ENCODE measurements around the gene POLR1A.
"Not testable (repeated sequence)": the region's sequence is repeated elsewhere in the genome, so short reads cannot be mapped to it uniquely, and the experiment has no call there.

The POLR1A gene

GRCh38 chr2:85998071-85998991 lies 107.4 kb downstream of the POLR1A start:
- DNase-seq (ENCODE audit: low read depth in 2 of 2), result peak; percentile 90 to 91

GRCh38 chr2:85997017-85997970 lies 108.4 kb downstream of the POLR1A start:
- peak in 1 of 2 experiments; percentile 48 for DNase-seq (ENCODE audit: low read depth in 2 of 2)

GRCh38 chr2:85996591-85996990 lies 109.1 kb downstream of the POLR1A start:
- DNase-seq (ENCODE audit: low read depth in 2 of 2), result no peak

- DNase-seq (ENCODE audit: low read depth in 2 of 2), result no peak
Measured at GRCh38 chr2:85995648-85996529, 109.8 kb downstream of the POLR1A start.

- DNase-seq (ENCODE audit: low read depth in 2 of 2), result no peak
Measured at GRCh38 chr2:85994897-85995647, 110.6 kb downstream of the POLR1A start.

- DNase-seq (ENCODE audit: low read depth in 2 of 2), result no peak
Measured at GRCh38 chr2:85994421-85994777, 111.3 kb downstream of the POLR1A start.

- DNase-seq (ENCODE audit: low read depth in 2 of 2), result no peak
Measured at GRCh38 chr2:85992611-85993010, 113.1 kb downstream of the POLR1A start.

- DNase-seq (ENCODE audit: low read depth in 2 of 2), result not testable (repeated sequence)
Measured at GRCh38 chr2:85992053-85992452, 113.6 kb downstream of the POLR1A start.

- DNase-seq (ENCODE audit: low read depth in 2 of 2), result no peak
Measured at GRCh38 chr2:85990084-85990483, 115.6 kb downstream of the POLR1A start.

GRCh38 chr2:85989288-85989865 lies 116.3 kb downstream of the POLR1A start:
- no peak for DNase-seq (ENCODE audit: low read depth in 2 of 2)

- no peak for DNase-seq (ENCODE audit: low read depth in 2 of 2)
Measured at GRCh38 chr2:85988914-85989270, 116.8 kb downstream of the POLR1A start.

- peak; percentile 55 to 58 for DNase-seq (ENCODE audit: low read depth in 2 of 2)
Measured at GRCh38 chr2:85988175-85988913, 117.3 kb downstream of the POLR1A start.

- no peak for DNase-seq (ENCODE audit: low read depth in 2 of 2)
Measured at GRCh38 chr2:85987266-85988174, 118.2 kb downstream of the POLR1A start.

- no peak for DNase-seq (ENCODE audit: low read depth in 2 of 2)
Measured at GRCh38 chr2:85986121-85986520, 119.6 kb downstream of the POLR1A start.

- no peak for DNase-seq (ENCODE audit: low read depth in 2 of 2)
Measured at GRCh38 chr2:85984788-85985187, 120.9 kb downstream of the POLR1A start.

GRCh38 chr2:85983766-85984165 lies 121.9 kb downstream of the POLR1A start:
- no peak for DNase-seq (ENCODE audit: low read depth in 2 of 2)

- DNase-seq (ENCODE audit: low read depth in 2 of 2), result no peak
Measured at GRCh38 chr2:85981579-85982247, 124.0 kb downstream of the POLR1A start.
